Mesendoderm (in vitro differentiated cells): Measurements from ENCODE around the gene MRAS.

Experiments
- DNase-seq: peaks from one replicate; pipeline ENCODE4 v3.0.0; 2013
- H2AK5ac ChIP-seq: 2 replicates; pipeline ENCODE4 v1.6.1; 2013; ENCODE audit warnings: low read length, inconsistent platforms
- H2BK120ac ChIP-seq: 2 replicates; pipeline ENCODE4 v1.6.1; 2013; ENCODE audit warnings: low read depth, mild to moderate bottlenecking, low read length, moderate library complexity, mixed read lengths
- H2BK15ac ChIP-seq: replicated peaks from 2 replicates; pipeline ENCODE4 v1.6.1; 2013; ENCODE audit warnings: low read depth, mild to moderate bottlenecking, moderate library complexity
- H2BK5ac ChIP-seq: 2 replicates; pipeline ENCODE4 v1.6.1; 2013; ENCODE audit warnings: low read length, inconsistent platforms
- H3K18ac ChIP-seq: 2 replicates; pipeline ENCODE4 v1.6.1; 2013; ENCODE audit warnings: mild to moderate bottlenecking, low read length, mixed read lengths
- H3K23ac ChIP-seq: one replicate; pipeline ENCODE4 v1.6.1; 2013; ENCODE audit warnings: low read length
- H3K27ac ChIP-seq: 2 replicates; pipeline ENCODE4 v1.5.1; 2013; ENCODE audit warnings: low read depth, mild to moderate bottlenecking, inconsistent platforms, low read length, moderate library complexity
- H3K27me3 ChIP-seq: 2 replicates; pipeline ENCODE4 v1.6.1; 2013; ENCODE audit warnings: low read length, control low read depth, mild to moderate bottlenecking, inconsistent platforms; ENCODE audit not compliant: insufficient read depth, poor library complexity
- H3K36me3 ChIP-seq: 2 replicates; pipeline ENCODE4 v1.6.1; 2013; ENCODE audit warnings: low read length, inconsistent platforms; ENCODE audit not compliant: control insufficient read depth, insufficient read depth
- H3K4ac ChIP-seq: one replicate; pipeline ENCODE4 v1.6.1; 2013; ENCODE audit warnings: low read depth, mild to moderate bottlenecking, low read length, moderate library complexity
- H3K4me1 ChIP-seq: 2 replicates; pipeline ENCODE4 v1.6.1; 2013; ENCODE audit warnings: low read depth, low read length, inconsistent platforms; ENCODE audit not compliant: control insufficient read depth
- H3K4me2 ChIP-seq: 2 replicates; pipeline ENCODE4 v1.6.1; 2013; ENCODE audit warnings: low read length
- H3K4me3 ChIP-seq: 2 replicates; pipeline ENCODE4 v1.5.1; 2013; ENCODE audit warnings: mild to moderate bottlenecking, low read length
- H3K56ac ChIP-seq: one replicate; pipeline ENCODE4 v1.6.1; 2013; ENCODE audit warnings: low read length
- H3K79me1 ChIP-seq: 2 replicates; pipeline ENCODE4 v1.6.1; 2013; ENCODE audit warnings: low read length, inconsistent platforms
- H3K79me2 ChIP-seq: 2 replicates; pipeline ENCODE4 v1.6.1; 2013; ENCODE audit warnings: mild to moderate bottlenecking, low read length; ENCODE audit not compliant: control insufficient read depth, insufficient read depth
- H3K9ac ChIP-seq: 2 replicates; pipeline ENCODE4 v1.6.1; 2013; ENCODE audit warnings: low read length, inconsistent platforms
- H4K5ac ChIP-seq: one replicate; pipeline ENCODE4 v1.6.1; 2013; ENCODE audit warnings: low read length
- H4K8ac ChIP-seq: one replicate; pipeline ENCODE4 v1.6.1; 2013; ENCODE audit warnings: low read depth, mild to moderate bottlenecking, control low read depth, low read length, moderate library complexity
- WGBS: extraction: QIAGEN DNeasy Blood & Tissue Kit; methylation state at CpG from one replicate; pipeline ENCODE4 v1.1.7; 2013; ENCODE audit warnings: low lambda C conversion rate, missing lambda C conversion rate; ENCODE audit not compliant: insufficient coverage; ENCODE audit errors: extremely low coverage; 5-methylcytosine and 5-hydroxymethylcytosine counted together

MRAS gene

DNA sequence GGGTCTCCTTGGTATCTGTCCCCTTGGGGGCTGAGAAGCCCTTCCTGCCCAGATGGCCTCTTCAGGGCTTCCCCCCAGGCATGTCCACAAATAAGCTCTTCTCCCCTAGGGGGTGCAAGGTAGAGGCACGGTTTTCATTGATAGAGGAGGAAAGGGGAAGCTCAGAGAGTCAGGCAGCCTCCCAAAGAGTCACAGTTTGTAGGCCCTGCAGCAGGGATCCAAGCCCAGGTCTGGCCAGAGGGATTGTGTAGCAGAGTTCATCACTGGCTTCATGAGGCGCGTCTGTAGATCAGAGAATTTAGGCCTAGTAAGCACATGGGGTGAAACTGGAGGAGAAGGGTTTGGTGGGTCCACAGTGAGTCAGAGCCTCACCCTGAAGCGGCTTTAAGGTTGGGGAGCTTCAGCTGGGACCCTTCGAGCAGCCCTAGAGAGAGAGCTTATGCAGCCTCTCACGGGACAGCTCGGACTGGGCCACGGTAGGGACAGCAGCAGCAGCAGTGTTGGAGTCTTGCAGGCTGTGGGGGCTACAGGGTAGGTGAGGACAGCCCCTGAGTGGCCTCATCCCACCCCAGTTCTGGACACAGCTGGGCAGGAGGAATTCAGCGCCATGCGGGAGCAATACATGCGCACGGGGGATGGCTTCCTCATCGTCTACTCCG lies 48.5 kb downstream of the MRAS start:
- DNase-seq, result peak; percentile 10

GRCh38 chr3:138397983-138398382 lies 49.6 kb downstream of the MRAS start:
- no peak overlapping the region for H3K4me3 ChIP-seq
- no peak overlapping the region for H3K23ac ChIP-seq
- no CpG with 5 or more reads among the region's 4 CpGs for WGBS
- no peaks in the 10 kb centered on the region for H3K79me2 ChIP-seq
- no peak overlapping the region for H2BK120ac ChIP-seq
- H2BK15ac ChIP-seq, result no peak overlapping the region
- H3K9ac ChIP-seq, result no peak overlapping the region
- H3K4me2 ChIP-seq, result no peak overlapping the region
- no peak overlapping the region for H3K4ac ChIP-seq
- H3K27ac ChIP-seq, result no peak overlapping the region
- H3K18ac ChIP-seq, result no peak overlapping the region
- no peak overlapping the region for H4K8ac ChIP-seq
- H3K27me3 ChIP-seq, result no peaks in the 10 kb centered on the region
- no peak overlapping the region for H3K56ac ChIP-seq
- H3K79me1 ChIP-seq, result no peaks in the 10 kb centered on the region
- no peak overlapping the region for H2AK5ac ChIP-seq
- H3K36me3 ChIP-seq, result no peaks in the 10 kb centered on the region
- no peak for DNase-seq
- H3K4me1 ChIP-seq, result peaks cover 5% of the 10 kb centered on the region
- no peak overlapping the region for H4K5ac ChIP-seq
- no peak overlapping the region for H2BK5ac ChIP-seq

More for the DNA sequence above, 48.5 kb downstream of the MRAS start:
- no peak overlapping the region for H4K8ac ChIP-seq
- no peak overlapping the region for H3K4me3 ChIP-seq
- no peak overlapping the region for H2BK5ac ChIP-seq
- no peak overlapping the region for H2BK120ac ChIP-seq
- H3K4me1 ChIP-seq, result peaks cover 5% of the 10 kb centered on the region
- H3K9ac ChIP-seq, result no peak overlapping the region
- no CpG with 5 or more reads among the region's 14 CpGs for WGBS
- H3K18ac ChIP-seq, result no peak overlapping the region
- H3K36me3 ChIP-seq, result no peaks in the 10 kb centered on the region
- H4K5ac ChIP-seq, result no peak overlapping the region
- H2AK5ac ChIP-seq, result no peak overlapping the region
- no peaks in the 10 kb centered on the region for H3K27me3 ChIP-seq
- no peak overlapping the region for H3K56ac ChIP-seq
- H3K79me2 ChIP-seq, result no peaks in the 10 kb centered on the region
- H3K4me2 ChIP-seq, result no peak overlapping the region
- H2BK15ac ChIP-seq, result no peak overlapping the region
- no peaks in the 10 kb centered on the region for H3K79me1 ChIP-seq
- H3K23ac ChIP-seq, result no peak overlapping the region
- H3K27ac ChIP-seq, result no peak overlapping the region
- no peak overlapping the region for H3K4ac ChIP-seq

DNA sequence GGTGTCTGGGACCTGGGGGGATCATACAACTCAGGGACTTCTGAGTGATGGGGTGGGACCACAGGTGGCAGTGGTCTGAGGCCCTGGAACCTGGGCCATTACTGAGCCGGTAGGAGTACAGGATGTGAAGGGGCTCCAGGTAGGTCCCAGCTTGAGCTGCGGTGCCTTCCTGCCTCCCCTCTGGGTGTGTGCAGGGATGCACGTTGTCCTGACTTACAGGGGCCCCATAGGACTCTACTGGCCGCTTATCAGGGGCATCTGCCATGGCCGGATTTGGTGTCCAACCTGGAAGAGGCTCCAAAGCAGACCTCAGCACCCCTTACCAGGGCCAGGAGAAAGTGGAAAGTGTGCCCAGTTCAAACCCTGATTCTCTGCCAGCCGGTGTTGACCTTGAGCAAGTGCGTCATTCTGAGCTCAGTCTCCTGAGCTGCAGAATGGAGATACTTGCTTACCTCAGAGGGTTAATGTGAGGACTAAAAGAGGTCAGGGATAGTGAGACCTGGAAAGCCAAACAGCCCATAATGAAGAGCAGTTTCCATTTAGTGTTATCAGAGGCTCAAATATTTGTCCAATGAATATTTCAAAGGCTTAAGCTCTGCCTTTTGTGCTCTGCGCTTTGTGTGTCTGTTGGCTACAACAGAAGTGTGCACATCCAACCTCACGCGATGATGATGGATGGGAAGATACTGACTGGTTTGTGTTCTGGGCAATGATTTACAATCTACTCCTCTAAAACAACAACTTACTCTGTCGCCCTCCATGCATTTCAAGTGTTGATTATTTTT lies 50.6 kb downstream of the MRAS start:
- H3K27ac ChIP-seq, result no peak overlapping the region
- DNase-seq, result no peak
- H3K23ac ChIP-seq, result no peak overlapping the region
- no peak overlapping the region for H2BK120ac ChIP-seq
- H2AK5ac ChIP-seq, result no peak overlapping the region
- no peak overlapping the region for H4K5ac ChIP-seq
- H3K27me3 ChIP-seq, result no peaks in the 10 kb centered on the region
- no peak overlapping the region for H3K18ac ChIP-seq
- peaks cover 5% of the 10 kb centered on the region for H3K4me1 ChIP-seq
- no peak overlapping the region for H2BK5ac ChIP-seq
- no peaks in the 10 kb centered on the region for H3K79me2 ChIP-seq
- WGBS, result no CpG with 5 or more reads among the region's 11 CpGs
- no peak overlapping the region for H4K8ac ChIP-seq
- no peak overlapping the region for H3K4ac ChIP-seq
- H3K9ac ChIP-seq, result no peak overlapping the region
- no peak overlapping the region for H3K4me2 ChIP-seq
- H3K79me1 ChIP-seq, result no peaks in the 10 kb centered on the region
- no peak overlapping the region for H3K56ac ChIP-seq
- H3K4me3 ChIP-seq, result no peak overlapping the region
- no peak overlapping the region for H2BK15ac ChIP-seq
- no peaks in the 10 kb centered on the region for H3K36me3 ChIP-seq

DNA sequence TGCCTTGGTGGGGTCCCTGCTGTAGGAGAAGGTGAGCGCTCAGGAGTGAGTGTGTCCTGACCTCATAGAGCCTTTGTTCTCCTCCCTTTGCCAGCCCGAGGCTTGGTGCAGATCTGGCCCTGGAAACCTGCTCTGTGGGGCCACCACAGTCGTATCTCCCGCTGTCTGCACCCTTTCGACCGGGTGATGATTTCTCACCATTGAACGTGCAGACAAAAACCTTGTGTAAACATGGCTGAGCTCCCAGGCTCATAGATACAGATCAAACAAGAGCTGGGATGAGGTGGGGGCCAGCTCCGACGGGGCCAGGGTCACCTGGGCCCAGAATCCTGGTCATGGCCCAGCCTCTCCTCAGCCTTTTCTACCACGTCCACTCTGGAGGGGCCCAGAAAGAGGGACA lies 51.4 kb downstream of the MRAS start:
- H4K5ac ChIP-seq, result no peak overlapping the region
- no peaks in the 10 kb centered on the region for H3K36me3 ChIP-seq
- H2BK120ac ChIP-seq, result no peak overlapping the region
- no peak overlapping the region for H3K4ac ChIP-seq
- no peak overlapping the region for H2BK5ac ChIP-seq
- H3K4me3 ChIP-seq, result no peak overlapping the region
- no peak for DNase-seq
- H4K8ac ChIP-seq, result no peak overlapping the region
- H3K4me1 ChIP-seq, result peaks cover 5% of the 10 kb centered on the region
- H3K23ac ChIP-seq, result no peak overlapping the region
- H3K18ac ChIP-seq, result no peak overlapping the region
- H2AK5ac ChIP-seq, result no peak overlapping the region
- no peak overlapping the region for H3K9ac ChIP-seq
- no peak overlapping the region for H3K56ac ChIP-seq
- H2BK15ac ChIP-seq, result no peak overlapping the region
- no peak overlapping the region for H3K4me2 ChIP-seq
- no peaks in the 10 kb centered on the region for H3K27me3 ChIP-seq
- H3K79me1 ChIP-seq, result no peaks in the 10 kb centered on the region
- no peak overlapping the region for H3K27ac ChIP-seq
- no CpG with 5 or more reads among the region's 10 CpGs for WGBS
- H3K79me2 ChIP-seq, result no peaks in the 10 kb centered on the region

DNA sequence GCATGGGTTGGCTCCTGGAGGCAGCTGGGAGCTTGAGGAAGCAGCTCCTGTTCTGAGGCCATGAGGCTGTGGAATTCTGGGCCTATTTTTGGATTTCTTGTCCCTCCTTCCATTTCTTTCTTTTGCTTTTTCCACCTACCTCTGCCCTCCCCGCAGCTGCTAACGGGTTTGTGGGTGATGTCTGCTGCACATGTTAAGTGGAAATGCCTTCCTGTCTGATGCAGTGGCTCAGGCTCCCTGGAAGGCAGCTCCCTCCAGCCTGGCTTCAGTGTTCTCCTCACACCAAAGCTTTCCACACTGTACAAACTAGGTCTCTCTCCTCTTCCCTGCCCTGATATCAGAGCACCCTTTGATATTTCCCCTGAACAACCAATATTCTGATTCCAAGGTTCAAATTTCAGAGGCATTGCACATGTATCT lies 52.3 kb downstream of the MRAS start:
- DNase-seq, result no peak
- H3K4me1 ChIP-seq, result peaks cover 5% of the 10 kb centered on the region
- no peaks in the 10 kb centered on the region for H3K36me3 ChIP-seq
- H3K18ac ChIP-seq, result no peak overlapping the region
- no peak overlapping the region for H3K9ac ChIP-seq
- no peak overlapping the region for H4K8ac ChIP-seq
- WGBS, result no CpG with 5 or more reads among the region's 2 CpGs
- H3K4ac ChIP-seq, result no peak overlapping the region
- H3K4me3 ChIP-seq, result no peak overlapping the region
- H3K56ac ChIP-seq, result no peak overlapping the region
- no peak overlapping the region for H2BK120ac ChIP-seq
- no peaks in the 10 kb centered on the region for H3K79me2 ChIP-seq
- no peak overlapping the region for H2BK15ac ChIP-seq
- H2BK5ac ChIP-seq, result no peak overlapping the region
- no peaks in the 10 kb centered on the region for H3K27me3 ChIP-seq
- no peak overlapping the region for H2AK5ac ChIP-seq
- H3K4me2 ChIP-seq, result no peak overlapping the region
- H4K5ac ChIP-seq, result no peak overlapping the region
- H3K79me1 ChIP-seq, result no peaks in the 10 kb centered on the region
- no peak overlapping the region for H3K23ac ChIP-seq
- H3K27ac ChIP-seq, result no peak overlapping the region
